ENCODE results near the gene TRIM61. TPM values are rescaled to one million over a fixed set of nuclear protein-coding genes. Genes with fewer than 3 reads are reported as not detected.
A peak's percentile ranks its signal among the peaks of the same experiment; 100 is the strongest.
"Not testable (repeated sequence)": the region's sequence is repeated elsewhere in the genome, so short reads cannot be mapped to it uniquely, and the experiment has no call there.

TRIM61 gene
- total RNA-seq, 1 donor from 2014 or later = not detected

DNA sequence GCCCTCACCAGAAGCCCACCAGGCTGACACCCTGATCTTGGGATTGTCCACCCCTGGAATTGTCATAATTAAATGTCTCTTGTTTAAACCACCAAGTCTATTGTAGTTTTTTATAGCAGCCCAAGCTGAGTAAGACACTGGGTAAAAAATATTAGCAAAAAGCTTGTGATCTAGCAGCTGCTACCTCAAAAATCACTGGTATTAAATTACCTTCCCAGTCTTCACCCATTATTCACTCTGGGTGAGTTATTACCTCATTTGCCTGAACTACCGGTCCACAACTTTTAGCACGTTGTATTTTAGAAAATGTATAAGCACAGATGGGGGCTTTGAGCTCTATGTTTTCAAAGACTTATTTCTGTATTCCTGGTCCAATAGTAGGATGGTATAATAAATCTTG, 12.0 kb upstream of the TRIM61 start:
- Mint-ChIP-seq H3K9me3 (no peaks in the 10 kb centered on the region), H3K4me1 (peaks cover 5% of the 10 kb centered on the region), H3K27me3 (ENCODE audit: insufficient read depth, low read depth) (peaks cover 3% of the 10 kb centered on the region), H3K36me3 (no peaks in the 10 kb centered on the region), H3K27ac (no peak overlapping the region), H3K4me3 (no peak overlapping the region)
- Histone ChIP-seq H3K36me3 (no peaks in the 10 kb centered on the region), H3K4me1 (peaks cover 3% of the 10 kb centered on the region), H3F3A (ENCODE audit: low read depth) (no peaks in the 10 kb centered on the region), H4K20me1 (ENCODE audit: low read depth) (no peaks in the 10 kb centered on the region), H3K27me3 (no peaks in the 10 kb centered on the region), H3K27ac (no peak overlapping the region), H3K4me3 (no peak overlapping the region), H3K9ac (no peak overlapping the region), H3K79me2 (ENCODE audit: low read depth) (no peaks in the 10 kb centered on the region), H3K4me2 (no peak overlapping the region), H2AFZ (replicated peaks) (no peak overlapping the region), H3K9me3 (ENCODE audit: low read depth) (no peaks in the 10 kb centered on the region)
- TF ChIP-seq EZH2 (IDR thresholded peaks at IDR 0.05) = no peak
- no peak for TF ChIP-seq EZH2phosphoT487 (IDR thresholded peaks at IDR 0.05)
- TF ChIP-seq, protein P1, sequence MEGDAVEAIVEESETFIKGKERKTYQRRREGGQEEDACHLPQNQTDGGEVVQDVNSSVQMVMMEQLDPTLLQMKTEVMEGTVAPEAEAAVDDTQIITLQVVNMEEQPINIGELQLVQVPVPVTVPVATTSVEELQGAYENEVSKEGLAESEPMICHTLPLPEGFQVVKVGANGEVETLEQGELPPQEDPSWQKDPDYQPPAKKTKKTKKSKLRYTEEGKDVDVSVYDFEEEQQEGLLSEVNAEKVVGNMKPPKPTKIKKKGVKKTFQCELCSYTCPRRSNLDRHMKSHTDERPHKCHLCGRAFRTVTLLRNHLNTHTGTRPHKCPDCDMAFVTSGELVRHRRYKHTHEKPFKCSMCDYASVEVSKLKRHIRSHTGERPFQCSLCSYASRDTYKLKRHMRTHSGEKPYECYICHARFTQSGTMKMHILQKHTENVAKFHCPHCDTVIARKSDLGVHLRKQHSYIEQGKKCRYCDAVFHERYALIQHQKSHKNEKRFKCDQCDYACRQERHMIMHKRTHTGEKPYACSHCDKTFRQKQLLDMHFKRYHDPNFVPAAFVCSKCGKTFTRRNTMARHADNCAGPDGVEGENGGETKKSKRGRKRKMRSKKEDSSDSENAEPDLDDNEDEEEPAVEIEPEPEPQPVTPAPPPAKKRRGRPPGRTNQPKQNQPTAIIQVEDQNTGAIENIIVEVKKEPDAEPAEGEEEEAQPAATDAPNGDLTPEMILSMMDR (IDR thresholded peaks at IDR 0.05) = no peak
- no peak for DNase-seq (ENCODE audit: low spot score)

DNA sequence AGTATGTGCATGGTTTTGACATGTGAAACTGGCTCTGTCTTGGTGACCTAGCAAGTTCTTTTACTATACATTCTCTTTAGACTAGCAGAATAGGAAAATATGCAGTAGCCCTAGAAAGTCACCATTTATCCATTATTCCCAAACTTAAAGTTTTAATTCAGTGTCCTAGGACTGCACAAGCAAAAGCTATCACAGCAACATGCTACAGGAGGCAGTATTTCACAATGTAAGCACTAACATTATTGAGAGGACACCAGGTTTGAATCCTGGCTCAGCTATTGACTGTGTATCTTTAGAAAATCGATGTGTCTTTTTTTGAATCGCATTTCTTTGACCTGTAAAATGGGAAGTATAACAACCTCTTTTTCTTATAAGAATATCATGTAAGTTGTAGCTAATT, 5.5 kb downstream of the TRIM61 start:
- not testable (repeated sequence) for H3K79me2 ChIP-seq (ENCODE audit: low read depth); H3K9me3 ChIP-seq (ENCODE audit: low read depth); H2AFZ ChIP-seq (replicated peaks); H3K27ac ChIP-seq; H3K36me3 Mint-ChIP-seq; H3K4me1 Mint-ChIP-seq; H3K4me1 ChIP-seq; H3K9me3 Mint-ChIP-seq; H3K27me3 Mint-ChIP-seq (ENCODE audit: insufficient read depth, low read depth); H3K4me2 ChIP-seq; H3K27ac Mint-ChIP-seq; H3F3A ChIP-seq (ENCODE audit: low read depth); H3K27me3 ChIP-seq; H3K4me3 ChIP-seq; H3K4me3 Mint-ChIP-seq; H3K36me3 ChIP-seq; H4K20me1 ChIP-seq (ENCODE audit: low read depth); H3K9ac ChIP-seq
- DNase-seq (ENCODE audit: low spot score) = peak; percentile 14
- TF ChIP-seq, protein P1 (IDR thresholded peaks at IDR 0.05) = peak; percentile 54

DNA sequence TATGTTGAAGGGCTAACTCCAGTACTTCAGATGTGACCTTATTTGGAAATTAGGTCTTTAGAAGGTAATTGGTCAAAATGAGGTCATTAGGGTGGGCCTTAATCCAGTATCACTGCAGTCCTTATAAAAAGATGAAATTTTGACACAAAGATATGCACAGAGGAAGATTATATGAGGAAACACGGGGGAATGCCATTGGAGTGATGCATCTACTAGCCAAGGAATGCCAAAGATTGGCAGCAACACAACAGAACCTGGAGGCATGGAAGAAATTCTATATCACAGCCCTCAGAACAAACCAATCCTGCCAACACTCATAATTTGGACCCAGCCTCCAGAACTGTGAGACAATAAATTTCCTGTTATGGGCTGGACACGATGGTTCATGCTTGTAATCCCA, 17.6 kb downstream of the TRIM61 start:
- Mint-ChIP-seq H3K27ac (no peak overlapping the region), H3K27me3 (ENCODE audit: insufficient read depth, low read depth) (peaks cover 7% of the 10 kb centered on the region), H3K4me1 (peaks cover 14% of the 10 kb centered on the region), H3K9me3 (no peaks in the 10 kb centered on the region), H3K36me3 (no peaks in the 10 kb centered on the region), H3K4me3 (no peak overlapping the region)
- Histone ChIP-seq H3K9me3 (ENCODE audit: low read depth) (no peaks in the 10 kb centered on the region), H3K27ac (no peak overlapping the region), H3K9ac (no peak overlapping the region), H3K27me3 (no peaks in the 10 kb centered on the region), H4K20me1 (ENCODE audit: low read depth) (no peaks in the 10 kb centered on the region), H3K79me2 (ENCODE audit: low read depth) (no peaks in the 10 kb centered on the region), H3K4me3 (no peak overlapping the region), H3K4me1 (peaks cover 13% of the 10 kb centered on the region), H3K36me3 (no peaks in the 10 kb centered on the region), H2AFZ (replicated peaks) (no peak overlapping the region), H3K4me2 (no peak overlapping the region), H3F3A (ENCODE audit: low read depth) (no peaks in the 10 kb centered on the region)
- TF ChIP-seq EZH2 (IDR thresholded peaks at IDR 0.05) (no peak), EZH2phosphoT487 (IDR thresholded peaks at IDR 0.05) (no peak)
- TF ChIP-seq, protein P1 (IDR thresholded peaks at IDR 0.05) = no peak
- DNase-seq (ENCODE audit: low spot score) = no peak

DNA sequence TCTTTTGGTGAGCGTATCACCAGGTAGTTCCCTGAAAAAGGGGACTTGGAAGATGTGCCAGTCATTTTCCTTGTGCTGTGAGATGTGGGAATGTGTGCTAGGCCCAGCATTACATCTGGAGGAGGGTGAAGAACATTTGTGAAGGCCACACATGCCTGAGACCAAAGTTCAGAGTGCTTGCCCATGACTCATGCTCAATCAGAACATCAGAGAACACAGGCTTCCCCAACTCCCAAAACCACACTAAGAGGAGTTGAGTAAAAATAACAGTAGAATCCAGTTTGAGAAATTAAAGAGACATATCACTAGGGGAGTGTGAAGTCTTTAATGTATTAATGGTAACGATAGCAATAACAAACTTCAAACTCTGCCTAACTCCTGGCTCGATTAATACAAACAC, 18.0 kb downstream of the TRIM61 start:
- H3K4me3 Mint-ChIP-seq, H3K4me2 ChIP-seq: not testable (repeated sequence)

More for the DNA sequence above, 18.0 kb downstream of the TRIM61 start:
- not testable (repeated sequence) for H3K27ac ChIP-seq; H3K79me2 ChIP-seq (ENCODE audit: low read depth); H3K27me3 Mint-ChIP-seq (ENCODE audit: insufficient read depth, low read depth); H4K20me1 ChIP-seq (ENCODE audit: low read depth); H3K9me3 ChIP-seq (ENCODE audit: low read depth); H3K4me3 ChIP-seq; H3K27ac Mint-ChIP-seq; H3F3A ChIP-seq (ENCODE audit: low read depth); H3K9ac ChIP-seq; DNase-seq (ENCODE audit: low spot score); H3K36me3 ChIP-seq; H3K9me3 Mint-ChIP-seq; H3K36me3 Mint-ChIP-seq; H2AFZ ChIP-seq (replicated peaks); H3K27me3 ChIP-seq
- H3K4me1 Mint-ChIP-seq = peaks cover 14% of the 10 kb centered on the region
- peaks cover 13% of the 10 kb centered on the region for H3K4me1 ChIP-seq
